Measurements from ENCODE around the gene THEMIS2. TPM values are rescaled to one million over a fixed set of nuclear protein-coding genes. Genes with fewer than 3 reads are reported as not detected.

Gene THEMIS2
- total and polyA plus RNA-seq, 2 experiments from 2014 or later, result 8.1 to 32.4 TPM

DNA sequence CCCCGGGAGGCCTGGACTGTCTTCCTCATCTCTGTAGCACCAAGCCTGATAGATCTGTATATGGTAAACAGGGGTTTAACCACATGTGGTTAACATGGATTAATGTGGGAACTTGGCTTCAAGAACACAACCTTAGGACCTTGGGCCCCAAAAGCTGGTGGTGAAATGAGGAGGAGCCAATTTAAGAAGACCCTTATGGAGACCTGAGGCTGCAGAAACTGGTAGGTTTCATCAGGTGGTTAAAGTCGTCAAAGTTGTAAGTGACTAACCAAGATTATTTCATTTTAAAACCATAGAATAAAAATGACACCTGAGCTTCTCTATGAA, 14.0 kb downstream of the THEMIS2 start (continued):
- TF ChIP-seq, protein P1, sequence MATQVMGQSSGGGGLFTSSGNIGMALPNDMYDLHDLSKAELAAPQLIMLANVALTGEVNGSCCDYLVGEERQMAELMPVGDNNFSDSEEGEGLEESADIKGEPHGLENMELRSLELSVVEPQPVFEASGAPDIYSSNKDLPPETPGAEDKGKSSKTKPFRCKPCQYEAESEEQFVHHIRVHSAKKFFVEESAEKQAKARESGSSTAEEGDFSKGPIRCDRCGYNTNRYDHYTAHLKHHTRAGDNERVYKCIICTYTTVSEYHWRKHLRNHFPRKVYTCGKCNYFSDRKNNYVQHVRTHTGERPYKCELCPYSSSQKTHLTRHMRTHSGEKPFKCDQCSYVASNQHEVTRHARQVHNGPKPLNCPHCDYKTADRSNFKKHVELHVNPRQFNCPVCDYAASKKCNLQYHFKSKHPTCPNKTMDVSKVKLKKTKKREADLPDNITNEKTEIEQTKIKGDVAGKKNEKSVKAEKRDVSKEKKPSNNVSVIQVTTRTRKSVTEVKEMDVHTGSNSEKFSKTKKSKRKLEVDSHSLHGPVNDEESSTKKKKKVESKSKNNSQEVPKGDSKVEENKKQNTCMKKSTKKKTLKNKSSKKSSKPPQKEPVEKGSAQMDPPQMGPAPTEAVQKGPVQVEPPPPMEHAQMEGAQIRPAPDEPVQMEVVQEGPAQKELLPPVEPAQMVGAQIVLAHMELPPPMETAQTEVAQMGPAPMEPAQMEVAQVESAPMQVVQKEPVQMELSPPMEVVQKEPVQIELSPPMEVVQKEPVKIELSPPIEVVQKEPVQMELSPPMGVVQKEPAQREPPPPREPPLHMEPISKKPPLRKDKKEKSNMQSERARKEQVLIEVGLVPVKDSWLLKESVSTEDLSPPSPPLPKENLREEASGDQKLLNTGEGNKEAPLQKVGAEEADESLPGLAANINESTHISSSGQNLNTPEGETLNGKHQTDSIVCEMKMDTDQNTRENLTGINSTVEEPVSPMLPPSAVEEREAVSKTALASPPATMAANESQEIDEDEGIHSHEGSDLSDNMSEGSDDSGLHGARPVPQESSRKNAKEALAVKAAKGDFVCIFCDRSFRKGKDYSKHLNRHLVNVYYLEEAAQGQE (IDR thresholded peaks at IDR 0.05; ENCODE audit: unreplicated experiment), result no peak
- TF ChIP-seq EZH2 (IDR thresholded peaks at IDR 0.05; ENCODE audit: low read depth, unreplicated experiment), result no peak
- TF ChIP-seq POLR2AphosphoS5 (IDR thresholded peaks at IDR 0.05; ENCODE audit: low read depth), result no peak
- TF ChIP-seq STAT1 (IDR thresholded peaks at IDR 0.05; ENCODE audit: unreplicated experiment), result no peak
- no peak for TF ChIP-seq EZH2phosphoT487 (IDR thresholded peaks at IDR 0.05; ENCODE audit: unreplicated experiment)
- TF ChIP-seq ZNF114 (CRISPR knock-in tag; IDR thresholded peaks at IDR 0.05), result no peak
- TF ChIP-seq, protein P2, sequence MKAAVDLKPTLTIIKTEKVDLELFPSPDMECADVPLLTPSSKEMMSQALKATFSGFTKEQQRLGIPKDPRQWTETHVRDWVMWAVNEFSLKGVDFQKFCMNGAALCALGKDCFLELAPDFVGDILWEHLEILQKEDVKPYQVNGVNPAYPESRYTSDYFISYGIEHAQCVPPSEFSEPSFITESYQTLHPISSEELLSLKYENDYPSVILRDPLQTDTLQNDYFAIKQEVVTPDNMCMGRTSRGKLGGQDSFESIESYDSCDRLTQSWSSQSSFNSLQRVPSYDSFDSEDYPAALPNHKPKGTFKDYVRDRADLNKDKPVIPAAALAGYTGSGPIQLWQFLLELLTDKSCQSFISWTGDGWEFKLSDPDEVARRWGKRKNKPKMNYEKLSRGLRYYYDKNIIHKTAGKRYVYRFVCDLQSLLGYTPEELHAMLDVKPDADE (IDR thresholded peaks at IDR 0.05), result no peak

DNA sequence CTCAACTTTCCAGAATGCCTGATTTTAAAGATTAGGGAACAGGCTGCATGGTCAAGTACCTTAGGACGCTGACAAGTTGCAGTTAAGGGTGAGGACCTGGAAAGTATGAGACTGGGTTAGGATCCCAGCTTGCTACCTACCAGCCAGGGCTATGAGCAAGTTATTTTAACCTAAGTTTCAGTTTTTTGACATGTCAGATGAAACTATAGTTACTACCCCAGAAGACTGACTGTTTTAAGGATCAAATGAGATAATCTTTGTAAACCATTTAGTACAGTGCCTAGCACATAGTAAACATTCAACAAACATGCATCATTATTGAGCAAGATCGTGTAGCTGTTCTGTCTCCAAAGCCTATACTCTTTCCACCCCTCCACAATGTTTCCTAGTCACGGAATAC, 14.4 kb downstream of the THEMIS2 start:
- Histone ChIP-seq H4K20me1 (replicated peaks; ENCODE audit: insufficient read depth) (0 out of 2 replicates have a peak, but pooled peaks cover 3% of the 10 kb centered on the region), H3K9me2 (ENCODE audit: insufficient read depth) (no peaks in the 10 kb centered on the region), H2AFZ (no peak overlapping the region), H3K4me2 (no peak overlapping the region), H3K4me1 (ENCODE audit: insufficient read depth) (no peaks in the 10 kb centered on the region), H3K36me3 (ENCODE audit: insufficient read depth) (peaks cover 18% of the 10 kb centered on the region), H3K27me3 (ENCODE audit: insufficient read depth) (no peaks in the 10 kb centered on the region), H3K27ac (ENCODE audit: low read depth) (no peak overlapping the region), H3F3A (replicated peaks; ENCODE audit: low read depth) (peaks cover 8% of the 10 kb centered on the region; the same call in 1 of the 2 replicates), H3K4me3 (no peak overlapping the region), H3K79me2 (replicated peaks; ENCODE audit: insufficient read depth) (no peaks in the 10 kb centered on the region)
- Mint-ChIP-seq H3K27me3 (ENCODE audit: insufficient read depth, low read depth, poor library complexity) (peaks cover 11% of the 10 kb centered on the region), H3K4me1 (no peaks in the 10 kb centered on the region), H3K9me3 (no peaks in the 10 kb centered on the region), H3K36me3 (ENCODE audit: low read depth) (peaks cover 37% of the 10 kb centered on the region), H3K4me3 (no peak overlapping the region), H3K27ac (no peak overlapping the region)
- DNase-seq (ENCODE audit: low spot score), result no peak
- ATAC-seq, result no peak
- TF ChIP-seq, protein P1 (IDR thresholded peaks at IDR 0.05; ENCODE audit: unreplicated experiment), result no peak
- TF ChIP-seq NANOG (IDR thresholded peaks at IDR 0.05; ENCODE audit: borderline replicate concordance) (no peak), ZNF331 (CRISPR knock-in tag; IDR thresholded peaks at IDR 0.05; ENCODE audit: low read depth) (no peak), EZH2phosphoT487 (IDR thresholded peaks at IDR 0.05; ENCODE audit: unreplicated experiment) (no peak), CREB1 (CRISPR knock-in tag; IDR thresholded peaks at IDR 0.05; ENCODE audit: low read depth) (no peak), JUNB (IDR thresholded peaks at IDR 0.05; ENCODE audit: unreplicated experiment) (no peak), ZNF114 (CRISPR knock-in tag; IDR thresholded peaks at IDR 0.05) (no peak)
- TF ChIP-seq, protein P3, sequence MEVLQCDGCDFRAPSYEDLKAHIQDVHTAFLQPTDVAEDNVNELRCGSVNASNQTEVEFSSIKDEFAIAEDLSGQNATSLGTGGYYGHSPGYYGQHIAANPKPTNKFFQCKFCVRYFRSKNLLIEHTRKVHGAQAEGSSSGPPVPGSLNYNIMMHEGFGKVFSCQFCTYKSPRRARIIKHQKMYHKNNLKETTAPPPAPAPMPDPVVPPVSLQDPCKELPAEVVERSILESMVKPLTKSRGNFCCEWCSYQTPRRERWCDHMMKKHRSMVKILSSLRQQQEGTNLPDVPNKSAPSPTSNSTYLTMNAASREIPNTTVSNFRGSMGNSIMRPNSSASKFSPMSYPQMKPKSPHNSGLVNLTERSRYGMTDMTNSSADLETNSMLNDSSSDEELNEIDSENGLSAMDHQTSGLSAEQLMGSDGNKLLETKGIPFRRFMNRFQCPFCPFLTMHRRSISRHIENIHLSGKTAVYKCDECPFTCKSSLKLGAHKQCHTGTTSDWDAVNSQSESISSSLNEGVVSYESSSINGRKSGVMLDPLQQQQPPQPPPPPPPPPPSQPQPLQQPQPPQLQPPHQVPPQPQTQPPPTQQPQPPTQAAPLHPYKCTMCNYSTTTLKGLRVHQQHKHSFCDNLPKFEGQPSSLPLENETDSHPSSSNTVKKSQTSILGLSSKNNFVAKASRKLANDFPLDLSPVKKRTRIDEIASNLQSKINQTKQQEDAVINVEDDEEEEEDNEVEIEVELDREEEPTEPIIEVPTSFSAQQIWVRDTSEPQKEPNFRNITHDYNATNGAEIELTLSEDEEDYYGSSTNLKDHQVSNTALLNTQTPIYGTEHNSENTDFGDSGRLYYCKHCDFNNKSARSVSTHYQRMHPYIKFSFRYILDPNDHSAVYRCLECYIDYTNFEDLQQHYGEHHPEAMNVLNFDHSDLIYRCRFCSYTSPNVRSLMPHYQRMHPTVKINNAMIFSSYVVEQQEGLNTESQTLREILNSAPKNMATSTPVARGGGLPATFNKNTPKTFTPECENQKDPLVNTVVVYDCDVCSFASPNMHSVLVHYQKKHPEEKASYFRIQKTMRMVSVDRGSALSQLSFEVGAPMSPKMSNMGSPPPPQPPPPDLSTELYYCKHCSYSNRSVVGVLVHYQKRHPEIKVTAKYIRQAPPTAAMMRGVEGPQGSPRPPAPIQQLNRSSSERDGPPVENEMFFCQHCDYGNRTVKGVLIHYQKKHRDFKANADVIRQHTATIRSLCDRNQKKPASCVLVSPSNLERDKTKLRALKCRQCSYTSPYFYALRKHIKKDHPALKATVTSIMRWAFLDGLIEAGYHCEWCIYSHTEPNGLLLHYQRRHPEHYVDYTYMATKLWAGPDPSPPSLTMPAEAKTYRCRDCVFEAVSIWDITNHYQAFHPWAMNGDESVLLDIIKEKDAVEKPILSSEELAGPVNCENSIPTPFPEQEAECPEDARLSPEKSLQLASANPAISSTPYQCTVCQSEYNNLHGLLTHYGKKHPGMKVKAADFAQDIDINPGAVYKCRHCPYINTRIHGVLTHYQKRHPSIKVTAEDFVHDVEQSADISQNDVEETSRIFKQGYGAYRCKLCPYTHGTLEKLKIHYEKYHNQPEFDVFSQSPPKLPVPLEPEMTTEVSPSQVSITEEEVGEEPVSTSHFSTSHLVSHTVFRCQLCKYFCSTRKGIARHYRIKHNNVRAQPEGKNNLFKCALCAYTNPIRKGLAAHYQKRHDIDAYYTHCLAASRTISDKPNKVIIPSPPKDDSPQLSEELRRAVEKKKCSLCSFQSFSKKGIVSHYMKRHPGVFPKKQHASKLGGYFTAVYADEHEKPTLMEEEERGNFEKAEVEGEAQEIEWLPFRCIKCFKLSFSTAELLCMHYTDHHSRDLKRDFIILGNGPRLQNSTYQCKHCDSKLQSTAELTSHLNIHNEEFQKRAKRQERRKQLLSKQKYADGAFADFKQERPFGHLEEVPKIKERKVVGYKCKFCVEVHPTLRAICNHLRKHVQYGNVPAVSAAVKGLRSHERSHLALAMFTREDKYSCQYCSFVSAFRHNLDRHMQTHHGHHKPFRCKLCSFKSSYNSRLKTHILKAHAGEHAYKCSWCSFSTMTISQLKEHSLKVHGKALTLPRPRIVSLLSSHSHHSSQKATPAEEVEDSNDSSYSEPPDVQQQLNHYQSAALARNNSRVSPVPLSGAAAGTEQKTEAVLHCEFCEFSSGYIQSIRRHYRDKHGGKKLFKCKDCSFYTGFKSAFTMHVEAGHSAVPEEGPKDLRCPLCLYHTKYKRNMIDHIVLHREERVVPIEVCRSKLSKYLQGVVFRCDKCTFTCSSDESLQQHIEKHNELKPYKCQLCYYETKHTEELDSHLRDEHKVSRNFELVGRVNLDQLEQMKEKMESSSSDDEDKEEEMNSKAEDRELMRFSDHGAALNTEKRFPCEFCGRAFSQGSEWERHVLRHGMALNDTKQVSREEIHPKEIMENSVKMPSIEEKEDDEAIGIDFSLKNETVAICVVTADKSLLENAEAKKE (CRISPR knock-in tag; IDR thresholded peaks at IDR 0.05), result no peak
